HL-60 (cell line): ENCODE results near the gene BTBD10.

Experiments used
- GABPA ChIP-seq: IDR thresholded peaks from 2 replicates; pipeline ENCODE4 v1.6.1; 2012; ENCODE audit warnings: low read depth
- POLR2AphosphoS5 ChIP-seq: IDR thresholded peaks from 2 replicates; pipeline ENCODE4 v1.6.1; 2012; ENCODE audit warnings: low read depth
- TF ChIP-seq, protein P1 (sequence below): IDR thresholded peaks from one replicate; pipeline ENCODE4 v1.5.1; 2011; ENCODE audit warnings: low read length, control low read depth, inconsistent platforms; ENCODE audit not compliant: insufficient read depth

- TF ChIP-seq, protein P1, sequence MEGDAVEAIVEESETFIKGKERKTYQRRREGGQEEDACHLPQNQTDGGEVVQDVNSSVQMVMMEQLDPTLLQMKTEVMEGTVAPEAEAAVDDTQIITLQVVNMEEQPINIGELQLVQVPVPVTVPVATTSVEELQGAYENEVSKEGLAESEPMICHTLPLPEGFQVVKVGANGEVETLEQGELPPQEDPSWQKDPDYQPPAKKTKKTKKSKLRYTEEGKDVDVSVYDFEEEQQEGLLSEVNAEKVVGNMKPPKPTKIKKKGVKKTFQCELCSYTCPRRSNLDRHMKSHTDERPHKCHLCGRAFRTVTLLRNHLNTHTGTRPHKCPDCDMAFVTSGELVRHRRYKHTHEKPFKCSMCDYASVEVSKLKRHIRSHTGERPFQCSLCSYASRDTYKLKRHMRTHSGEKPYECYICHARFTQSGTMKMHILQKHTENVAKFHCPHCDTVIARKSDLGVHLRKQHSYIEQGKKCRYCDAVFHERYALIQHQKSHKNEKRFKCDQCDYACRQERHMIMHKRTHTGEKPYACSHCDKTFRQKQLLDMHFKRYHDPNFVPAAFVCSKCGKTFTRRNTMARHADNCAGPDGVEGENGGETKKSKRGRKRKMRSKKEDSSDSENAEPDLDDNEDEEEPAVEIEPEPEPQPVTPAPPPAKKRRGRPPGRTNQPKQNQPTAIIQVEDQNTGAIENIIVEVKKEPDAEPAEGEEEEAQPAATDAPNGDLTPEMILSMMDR, result no peak
- TF ChIP-seq GABPA, result no peak
- no peak for TF ChIP-seq POLR2AphosphoS5
These were observed 41.5 kb downstream of the BTBD10 start for GRCh38 chr11:13421561-13421960.
